Mesothelial cell of epicardium (in vitro differentiated cells): ENCODE data around the gene WIPI1. TPM values are rescaled to one million over a fixed set of nuclear protein-coding genes. Genes with fewer than 3 reads are reported as not detected.

Source experiments
- DNase-seq, 2 experiments: peaks; one replicate each; pipeline ENCODE4 v3.0.0; 2021; ENCODE audit warnings: low spot score in 2 of 2; ENCODE audit not compliant: unreplicated experiment in 2 of 2
- H3K27ac Mint-ChIP-seq: 2 replicates; pipeline ENCODE4 v1.8.0; 2021; ENCODE audit warnings: mixed read lengths
- H3K27me3 Mint-ChIP-seq: 2 replicates; pipeline ENCODE4 v1.8.0; 2021; ENCODE audit warnings: low read depth, mixed read lengths
- H3K36me3 Mint-ChIP-seq: 2 replicates; pipeline ENCODE4 v1.8.0; 2021; ENCODE audit warnings: mixed read lengths
- H3K4me1 Mint-ChIP-seq: 2 replicates; pipeline ENCODE4 v1.8.0; 2021; ENCODE audit warnings: mixed read lengths
- H3K4me3 Mint-ChIP-seq: 2 replicates; pipeline ENCODE4 v1.8.0; 2021; ENCODE audit warnings: mild to moderate bottlenecking, moderate library complexity, mixed read lengths
- H3K9me3 Mint-ChIP-seq: 2 replicates; pipeline ENCODE4 v1.8.0; 2021; ENCODE audit warnings: mixed read lengths
- CTCF ChIP-seq: fragments of 200-600 bp; sonication (generic); IDR thresholded peaks from one replicate; pipeline ENCODE4 v1.5.0; 2021; ENCODE audit warnings: antibody characterized with exemption; ENCODE audit not compliant: unreplicated experiment
- total RNA-seq: library from RNA; stranded (reverse); gene quantifications from 3 replicates; pipeline ENCODE4 v1.2.1, GENCODE V29; 2021

Gene WIPI1
- total RNA-seq, 1 donor from 2014 or later: 27.2 TPM

- H3K27me3 Mint-ChIP-seq: no peaks in the 10 kb centered on the region
- no peaks in the 10 kb centered on the region for H3K36me3 Mint-ChIP-seq
- H3K4me1 Mint-ChIP-seq: peaks cover 23% of the 10 kb centered on the region
- DNase-seq: no peak
- no peak overlapping the region for H3K4me3 Mint-ChIP-seq
- H3K9me3 Mint-ChIP-seq: no peaks in the 10 kb centered on the region
- H3K27ac Mint-ChIP-seq: no peak overlapping the region
- TF ChIP-seq CTCF: no peak
Measured at GRCh38 chr17:68460146-68460545, 2.9 kb upstream of the WIPI1 start.

- Mint-ChIP-seq H3K4me1 (peaks cover 23% of the 10 kb centered on the region), H3K4me3 (no peak overlapping the region), H3K36me3 (no peaks in the 10 kb centered on the region), H3K27ac (no peak overlapping the region), H3K9me3 (no peaks in the 10 kb centered on the region), H3K27me3 (no peaks in the 10 kb centered on the region)
- TF ChIP-seq CTCF: no peak
- DNase-seq: no peak
Measured at GRCh38 chr17:68459037-68459639, 1.8 kb upstream of the WIPI1 start.

- no peaks in the 10 kb centered on the region for H3K27me3 Mint-ChIP-seq
- H3K36me3 Mint-ChIP-seq: no peaks in the 10 kb centered on the region
- peaks cover 23% of the 10 kb centered on the region for H3K4me1 Mint-ChIP-seq
- TF ChIP-seq CTCF: no peak
- DNase-seq: no peak
- H3K4me3 Mint-ChIP-seq: peak overlapping the region; percentile 76
- H3K9me3 Mint-ChIP-seq: no peaks in the 10 kb centered on the region
- peak overlapping the region; percentile 95 for H3K27ac Mint-ChIP-seq
Measured at GRCh38 chr17:68458260-68459036, 1.2 kb upstream of the WIPI1 start.

GRCh38 chr17:68457539-68458259 lies 403 bp upstream of the WIPI1 start:
- Mint-ChIP-seq H3K4me1 (peaks cover 25% of the 10 kb centered on the region), H3K9me3 (no peaks in the 10 kb centered on the region), H3K36me3 (no peaks in the 10 kb centered on the region), H3K27ac (peak overlapping the region; percentile 95), H3K27me3 (no peaks in the 10 kb centered on the region), H3K4me3 (peak overlapping the region; percentile 76)
- peak; percentile 98 to 99 for DNase-seq
- TF ChIP-seq CTCF: no peak

- no peak for TF ChIP-seq CTCF
- no peaks in the 10 kb centered on the region for H3K9me3 Mint-ChIP-seq
- peak overlapping the region; percentile 94 for H3K27ac Mint-ChIP-seq
- H3K27me3 Mint-ChIP-seq: no peaks in the 10 kb centered on the region
- H3K4me3 Mint-ChIP-seq: peak overlapping the region; percentile 92
- peak in 1 of 2 experiments; percentile 51 for DNase-seq
- H3K36me3 Mint-ChIP-seq: peaks cover 2% of the 10 kb centered on the region
- peaks cover 23% of the 10 kb centered on the region for H3K4me1 Mint-ChIP-seq
Measured at GRCh38 chr17:68456339-68457167, 743 bp downstream of the WIPI1 start.
